Chondrocyte (in vitro differentiated cells): ENCODE results near the gene RUNX3. TPM values are rescaled to one million over a fixed set of nuclear protein-coding genes. Genes with fewer than 3 reads are reported as not detected.

Experiments used
- DNase-seq: peaks from one replicate; pipeline ENCODE4 v3.0.0; 2021; ENCODE audit warnings: mixed read lengths, low spot score
- H3K27ac Mint-ChIP-seq: one replicate; pipeline ENCODE4 v1.8.0; 2021; ENCODE audit warnings: mild to moderate bottlenecking, moderate library complexity, mixed read lengths; ENCODE audit not compliant: unreplicated experiment
- H3K27me3 Mint-ChIP-seq: 2 replicates; pipeline ENCODE4 v1.8.0; 2021; ENCODE audit warnings: low read depth, mixed read lengths
- H3K36me3 Mint-ChIP-seq: 2 replicates; pipeline ENCODE4 v1.8.0; 2021; ENCODE audit warnings: low read depth, mixed read lengths
- H3K4me1 Mint-ChIP-seq: 2 replicates; pipeline ENCODE4 v1.8.0; 2021; ENCODE audit warnings: low read depth, mild to moderate bottlenecking, mixed read lengths
- H3K4me3 Mint-ChIP-seq: one replicate; pipeline ENCODE4 v1.8.0; 2021; ENCODE audit warnings: mild to moderate bottlenecking, moderate library complexity, mixed read lengths; ENCODE audit not compliant: unreplicated experiment
- H3K9me3 Mint-ChIP-seq: 2 replicates; pipeline ENCODE4 v1.8.0; 2021; ENCODE audit warnings: low read depth, mixed read lengths
- CTCF ChIP-seq: fragments of 200-600 bp; sonication (generic); IDR thresholded peaks from 2 replicates; pipeline ENCODE4 v1.5.0; 2021; ENCODE audit warnings: antibody characterized with exemption, mild to moderate bottlenecking, moderate library complexity
- total RNA-seq: library from RNA; stranded (reverse); gene quantifications from 3 replicates; pipeline ENCODE4 v1.2.1, GENCODE V29; 2021

RUNX3 gene
- total RNA-seq, 1 donor from 2014 or later: 1.8 TPM

DNA sequence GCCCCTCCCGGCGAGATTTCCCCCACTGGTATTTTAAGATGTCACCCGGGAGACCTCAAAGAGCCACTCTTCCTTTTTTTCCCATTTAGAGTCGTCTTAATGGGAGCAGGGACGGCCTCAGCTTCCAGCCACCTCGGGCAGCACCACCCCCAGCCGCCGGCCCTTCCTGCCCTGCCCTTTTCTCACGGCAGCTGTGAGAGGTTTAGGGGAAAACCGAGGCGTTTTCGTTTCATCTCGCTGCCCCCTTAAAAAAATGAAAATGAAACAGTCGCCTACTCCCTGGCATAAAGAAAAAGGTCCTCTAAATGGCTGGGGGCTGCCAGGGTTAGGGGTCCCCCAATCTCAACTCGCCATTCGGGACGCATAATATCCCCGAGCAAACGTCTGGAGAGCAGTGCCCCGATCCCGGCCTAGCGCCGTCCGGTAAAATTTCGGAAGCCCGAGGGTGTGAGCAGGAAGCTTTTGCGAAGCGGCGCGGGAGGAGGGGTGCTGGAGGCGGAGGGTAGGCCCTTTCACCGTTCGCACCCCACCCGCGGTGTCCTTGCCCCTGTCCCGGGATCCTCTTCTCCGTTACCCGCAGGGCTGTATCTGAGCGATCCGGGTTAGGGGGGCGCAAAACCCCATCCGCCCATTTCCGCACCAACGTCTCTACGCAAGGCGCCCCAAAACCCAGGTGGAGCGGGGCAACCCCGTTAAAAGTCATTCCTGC is 1.2 kb downstream of the RUNX3 start:
- peaks cover 63% of the 10 kb centered on the region for H3K27me3 Mint-ChIP-seq
- peaks cover 3% of the 10 kb centered on the region for H3K36me3 Mint-ChIP-seq
- no peak for TF ChIP-seq CTCF
- H3K27ac Mint-ChIP-seq: no peak overlapping the region
- H3K9me3 Mint-ChIP-seq: no peaks in the 10 kb centered on the region
- peak overlapping the region; percentile 53 for H3K4me3 Mint-ChIP-seq
- H3K4me1 Mint-ChIP-seq: peaks cover 12% of the 10 kb centered on the region
- no peak for DNase-seq

- Mint-ChIP-seq H3K36me3 (peaks cover 3% of the 10 kb centered on the region), H3K27ac (no peak overlapping the region), H3K9me3 (no peaks in the 10 kb centered on the region), H3K4me1 (peaks cover 12% of the 10 kb centered on the region), H3K4me3 (peak overlapping the region; percentile 28), H3K27me3 (peaks cover 56% of the 10 kb centered on the region)
- no peak for TF ChIP-seq CTCF
- no peak for DNase-seq
Measured at GRCh38 chr1:24927988-24928688, 1.9 kb downstream of the RUNX3 start.

DNA sequence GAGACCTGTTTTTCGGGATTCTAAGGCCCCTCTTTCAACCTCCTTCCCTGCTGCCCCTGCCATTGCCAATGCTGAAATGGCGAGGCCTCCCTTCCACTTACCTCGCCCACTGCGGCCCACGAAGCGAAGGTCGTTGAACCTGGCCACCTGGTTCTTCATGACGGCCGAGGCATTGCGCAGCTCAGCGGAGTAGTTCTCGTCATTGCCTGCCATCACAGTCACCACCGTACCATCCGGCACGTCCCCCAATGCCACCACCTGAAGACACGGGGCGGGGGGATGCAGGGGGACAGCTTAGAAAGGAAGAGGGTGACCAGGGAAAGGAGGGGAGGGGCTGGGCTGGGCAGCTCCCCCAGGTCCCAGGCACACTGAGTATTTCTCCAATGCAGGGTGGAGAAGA is 2.6 kb downstream of the RUNX3 start:
- no peak overlapping the region for H3K27ac Mint-ChIP-seq
- DNase-seq: no peak
- H3K4me1 Mint-ChIP-seq: peaks cover 12% of the 10 kb centered on the region
- H3K4me3 Mint-ChIP-seq: no peak overlapping the region
- H3K36me3 Mint-ChIP-seq: peaks cover 3% of the 10 kb centered on the region
- TF ChIP-seq CTCF: no peak
- peaks cover 50% of the 10 kb centered on the region for H3K27me3 Mint-ChIP-seq
- H3K9me3 Mint-ChIP-seq: no peaks in the 10 kb centered on the region

- DNase-seq: no peak
- H3K27me3 Mint-ChIP-seq: peaks cover 47% of the 10 kb centered on the region
- no peaks in the 10 kb centered on the region for H3K9me3 Mint-ChIP-seq
- H3K4me3 Mint-ChIP-seq: no peak overlapping the region
- peaks cover 3% of the 10 kb centered on the region for H3K36me3 Mint-ChIP-seq
- peaks cover 12% of the 10 kb centered on the region for H3K4me1 Mint-ChIP-seq
- TF ChIP-seq CTCF: no peak
- no peak overlapping the region for H3K27ac Mint-ChIP-seq
Measured at GRCh38 chr1:24926563-24927249, 3.4 kb downstream of the RUNX3 start.

GRCh38 chr1:24925963-24926362 is 4.1 kb downstream of the RUNX3 start:
- no peak for TF ChIP-seq CTCF
- no peak for DNase-seq
- Mint-ChIP-seq H3K4me1 (peaks cover 8% of the 10 kb centered on the region), H3K27ac (no peak overlapping the region), H3K36me3 (peaks cover 3% of the 10 kb centered on the region), H3K4me3 (no peak overlapping the region), H3K27me3 (peaks cover 41% of the 10 kb centered on the region), H3K9me3 (no peaks in the 10 kb centered on the region)
